HepG2 (cell line): ENCODE measurements around the gene PLA2G7. TPM values are rescaled to one million over a fixed set of nuclear protein-coding genes. Genes with fewer than 3 reads are reported as not detected.
A peak's percentile ranks its signal among the peaks of the same experiment; 100 is the strongest.

ENCODE experiments used
- ATAC-seq: fragments of 200-7000 bp; cut with Tn5 transposase; 3 replicates; pipeline ENCODE4 v1.9.1; 2020; ENCODE audit warnings: mild to moderate bottlenecking, moderate library complexity
- BruUV-seq: library from RNA; stranded (reverse); fragments of 400-500 nt; replicated peaks from 2 replicates; lab custom pipeline; 2021; lab: Mats Ljungman, UMichigan
- CTCF ChIA-PET: fragments of 300-600 bp; formaldehyde crosslinking; extraction: SDS; loops from one replicate; lab custom pipeline; 2021; ENCODE audit warnings: low total read pairs, inconsistent platforms, low intra/inter-chr PET ratio; lab: Yijun Ruan, JAX
- POLR2A ChIA-PET: fragments of 350-600 bp; sonication (Branson Sonifier 250); formaldehyde crosslinking; loops from one replicate; lab custom pipeline; 2020; ENCODE audit warnings: antibody characterized with exemption, inconsistent platforms; lab: Yijun Ruan, JAX
- DNase-seq: peaks from one replicate; pipeline ENCODE4 v3.0.0-alpha.2; 2015; ENCODE audit warnings: low spot score
- FAIRE-seq: peaks from 3 replicates; lab custom pipeline; 2011; peaks lifted over from hg19 to GRCh38; lab: Jason Lieb, UNC
- H2AFZ ChIP-seq: one replicate; pipeline ENCODE4 v1.6.1; 2011; ENCODE audit warnings: low read length, inconsistent platforms
- H3K27ac ChIP-seq: fragments of 300-600 bp; 3 replicates; pipeline ENCODE4 v1.8.0; 2011; ENCODE audit warnings: mixed run types, mild to moderate bottlenecking, mixed read lengths, low read length, inconsistent platforms; ENCODE audit not compliant: insufficient read depth; ENCODE audit errors: extremely low read length
- H3K27me3 ChIP-seq, 2 experiments: fragments of 200-600 bp in 1 of 2; 2 replicates in 1 of 2; 3 replicates in 1 of 2; pipeline versions ENCODE4 v1.6.0 to v1.8.0; 2011; ENCODE audit warnings: low read length in 2 of 2, mild to moderate bottlenecking in 2 of 2, moderate library complexity in 2 of 2, inconsistent platforms in 1 of 2; ENCODE audit not compliant: insufficient read depth in 2 of 2, control insufficient read depth in 1 of 2
- H3K36me3 ChIP-seq, 2 experiments: fragments of 200-600 bp in 1 of 2; replicated peaks in 1 of 2; 2 replicates in 1 of 2; 3 replicates in 1 of 2; pipeline versions ENCODE4 v1.5.1 to v1.8.0; 2011; ENCODE audit warnings: low read length in 2 of 2, inconsistent platforms in 1 of 2; ENCODE audit not compliant: insufficient read depth in 2 of 2, control insufficient read depth in 1 of 2
- H3K4me1 ChIP-seq: 2 replicates; pipeline ENCODE4 v1.5.1; 2012; ENCODE audit warnings: low read length, inconsistent platforms; ENCODE audit not compliant: insufficient read depth
- H3K4me2 ChIP-seq: 2 replicates; pipeline ENCODE4 v1.6.0; 2011; ENCODE audit warnings: low read depth, low read length, inconsistent platforms
- H3K4me3 ChIP-seq, 3 experiments: fragments of 200-600 bp in 1 of 3; sonication (generic), shearing (Covaris generic) in 1 of 3; replicated peaks in 1 of 3; 2 replicates each; pipeline ENCODE4 v1.5.1; 2011 to 2016; ENCODE audit warnings: low read length in 3 of 3, inconsistent platforms in 2 of 3, low read depth in 2 of 3, mild to moderate bottlenecking in 2 of 3, control low read depth in 1 of 3, mixed read lengths in 1 of 3; ENCODE audit not compliant: insufficient read depth in 1 of 3
- H3K79me2 ChIP-seq: one replicate; pipeline ENCODE4 v1.6.1; 2011; ENCODE audit warnings: low read length, inconsistent platforms; ENCODE audit not compliant: insufficient read depth
- H3K9ac ChIP-seq: 2 replicates; pipeline ENCODE4 v1.6.0; 2011; ENCODE audit warnings: mild to moderate bottlenecking, low read depth, low read length, inconsistent platforms; ENCODE audit not compliant: insufficient read depth
- H3K9me3 ChIP-seq: 2 replicates; pipeline ENCODE4 v1.5.1; 2012; ENCODE audit warnings: mild to moderate bottlenecking, low read length
- H4K20me1 ChIP-seq: 2 replicates; pipeline ENCODE4 v1.6.0; 2011; ENCODE audit warnings: inconsistent platforms, mild to moderate bottlenecking, low read length, moderate library complexity; ENCODE audit not compliant: insufficient read depth
- JDP2 ChIP-seq: sonication (generic); formaldehyde crosslinking; IDR thresholded peaks from 2 replicates; pipeline ENCODE4 v1.8.1; 2022; ENCODE audit warnings: missing genetic modification reagents, borderline replicate concordance
- MAFF ChIP-seq: IDR thresholded peaks from 2 replicates; pipeline ENCODE4 v1.6.1; 2011; ENCODE audit warnings: low read depth, low read length, improper control_type of control experiment
- MIXL1 ChIP-seq: IDR thresholded peaks from 2 replicates; pipeline ENCODE4 v1.6.1; 2016
- PHF8 ChIP-seq: sonication (generic); formaldehyde crosslinking; IDR thresholded peaks from 2 replicates; pipeline ENCODE4 v1.5.0; 2020; ENCODE audit warnings: missing genetic modification reagents
- SIX4 ChIP-seq: sonication (generic); formaldehyde crosslinking; IDR thresholded peaks from 2 replicates; pipeline ENCODE4 v1.4.0; 2020; ENCODE audit warnings: missing genetic modification reagents
- ZNF331 ChIP-seq: sonication (generic); formaldehyde crosslinking; IDR thresholded peaks from 2 replicates; pipeline ENCODE4 v1.4.0; 2020; ENCODE audit warnings: missing genetic modification reagents
- ZNF335 ChIP-seq: sonication (generic); formaldehyde crosslinking; IDR thresholded peaks from 2 replicates; pipeline ENCODE4 v1.4.0; 2020; ENCODE audit warnings: missing genetic modification reagents
- ZNF552 ChIP-seq: sonication (generic); formaldehyde crosslinking; IDR thresholded peaks from 2 replicates; pipeline ENCODE4 v1.9.0; 2022; ENCODE audit warnings: missing genetic modification reagents, mild to moderate bottlenecking, borderline replicate concordance
- ZNF75D ChIP-seq: sonication (generic); formaldehyde crosslinking; IDR thresholded peaks from 2 replicates; pipeline ENCODE4 v1.8.1; 2023; ENCODE audit warnings: missing genetic modification reagents, mild to moderate bottlenecking, borderline replicate concordance
- ZNF879 ChIP-seq: sonication (generic); formaldehyde crosslinking; IDR thresholded peaks from 2 replicates; pipeline ENCODE4 v1.8.1; 2023; ENCODE audit warnings: missing genetic modification reagents
- WGBS: methylation state at CpG from one replicate; pipeline ENCODE4 v1.1.6; 2017; ENCODE audit warnings: low lambda C conversion rate; 5-methylcytosine and 5-hydroxymethylcytosine counted together
- in situ Hi-C: cut with HindIII; loops from 2 replicates; pipeline ENCODE4 v1.10.0; 2017; ENCODE audit warnings: low pct_unique_long_range_greater_than_20kb; ENCODE audit not compliant: extremely low pct_ligation_motif_present
- intact Hi-C: fragments of 100-400 bp; cut with micrococcal nuclease; formaldehyde crosslinking; loops from one replicate; pipeline ENCODE4 v1.10.0; 2022; ENCODE audit not compliant: unreplicated experiment
- polyA plus RNA-seq, 8 experiments: library from polyadenylated mRNA; depleted of rRNA in 3 of 8; stranded (reverse) in 7 of 8; unstranded in 1 of 8; fragments of >200 nt; fragmentation: Illumina TruSeq in 4 of 8; extraction: Trizol in 4 of 8; gene quantifications; 2 replicates each; pipeline versions ENCODE4 v1.2.1 to v1.2.3, GENCODE V29; 2011 to 2016; ENCODE audit warnings: low read depth in 4 of 8, missing spikeins in 1 of 8, mixed read lengths in 1 of 8; ENCODE audit not compliant: insufficient read depth in 1 of 8
- total RNA-seq, 5 experiments: library from RNA; depleted of rRNA; stranded (reverse); fragments of >200 nt; fragmentation: Illumina TruSeq; extraction: Trizol; gene quantifications; 2 replicates each; pipeline ENCODE4 v1.2.3, GENCODE V29; 2016; ENCODE audit warnings: low read depth in 1 of 5

PLA2G7 gene
- total and polyA plus RNA-seq, 2 of the 13 experiments (the other 11 are each of a cell fraction or from before 2014, with no cell fraction given), result not detected

DNA sequence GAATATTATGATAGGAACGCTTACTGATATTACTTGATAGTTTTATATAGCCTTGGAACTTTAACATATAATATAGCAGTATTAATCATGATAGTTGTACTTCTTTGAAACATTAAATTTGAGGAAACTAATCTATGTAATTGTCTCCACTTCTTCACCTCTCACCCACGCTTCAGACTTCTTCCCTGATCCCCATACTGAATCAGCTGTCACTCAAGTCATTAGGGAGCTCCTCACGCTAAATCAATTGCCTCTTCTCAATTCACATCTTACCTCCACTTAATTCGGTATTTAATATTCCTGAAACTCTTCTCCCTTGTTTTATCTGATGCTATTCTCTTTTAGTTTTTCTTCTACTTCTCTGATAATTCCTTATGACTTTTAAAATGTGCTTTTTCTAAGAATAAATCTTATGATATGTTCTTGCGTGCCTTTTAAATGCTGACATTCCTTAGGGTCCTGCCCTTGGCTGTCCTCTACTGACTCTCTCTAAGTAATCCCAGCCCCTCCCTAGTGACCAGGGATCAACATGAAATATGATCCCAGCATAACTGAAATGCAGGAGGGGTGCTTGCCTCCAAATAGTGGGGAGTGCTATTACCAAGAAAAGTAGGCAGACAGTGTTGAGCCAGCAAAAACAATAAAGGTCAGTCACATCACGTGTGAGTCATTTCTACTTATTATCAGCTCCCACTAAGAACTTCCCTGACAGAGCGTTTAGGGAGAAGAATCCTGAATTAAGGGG lies 21.5 kb upstream of the PLA2G7 start:
- H3K9me3 ChIP-seq, result no peaks in the 10 kb centered on the region
- H3K4me2 ChIP-seq, result no peak overlapping the region
- ChIA-PET POLR2A (no interaction called here), CTCF (no interaction called here)
- DNase-seq, result no peak
- WGBS, result 19% methylated on average over 7 of the region's 7 CpGs
- H3K9ac ChIP-seq, result no peak overlapping the region
- FAIRE-seq, result no peak
- BruUV-seq, result no TSS peak
- no peaks in the 10 kb centered on the region for H3K36me3 ChIP-seq
- TF ChIP-seq SIX4 (CRISPR knock-in tag) (peak; percentile 50; the same call in 1 of the 2 replicates), ZNF75D (CRISPR knock-in tag) (no peak)
- no peak overlapping the region for H2AFZ ChIP-seq
- H4K20me1 ChIP-seq, result no peaks in the 10 kb centered on the region
- intact Hi-C loops (no loop called here), in situ Hi-C loops (no loop called here)
- H3K27me3 ChIP-seq, result peaks cover 0 to 6% of the 10 kb centered on the region in 2 experiments; a peak in 1 of 5 replicates
- H3K4me1 ChIP-seq, result no peaks in the 10 kb centered on the region
- no peak for ATAC-seq
- no peak overlapping the region for H3K4me3 ChIP-seq
- no peak overlapping the region for H3K27ac ChIP-seq
- no peaks in the 10 kb centered on the region for H3K79me2 ChIP-seq

DNA sequence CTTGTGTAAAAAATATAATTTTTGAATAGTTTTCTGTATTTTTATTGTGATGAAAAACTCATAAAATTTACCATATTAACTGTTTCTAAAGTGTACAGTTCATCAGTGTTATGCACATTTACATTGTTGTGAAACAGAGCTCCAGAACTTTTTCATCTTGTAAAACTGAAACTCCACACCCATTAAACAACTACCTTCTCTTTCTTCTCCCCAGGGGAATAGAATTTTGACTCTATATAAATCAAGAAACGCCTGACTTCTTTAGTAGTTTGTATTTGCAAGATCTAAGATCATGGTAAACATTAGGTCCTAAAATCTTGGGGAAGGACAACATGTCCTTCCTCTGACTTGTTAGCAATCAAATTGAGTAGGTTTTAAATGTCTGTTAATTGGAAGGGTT lies 20.7 kb upstream of the PLA2G7 start:
- H3K4me3 ChIP-seq, result no peak overlapping the region
- 0% methylated on average over 1 of the region's 1 CpG for WGBS
- FAIRE-seq, result no peak

More for the DNA sequence above, 20.7 kb upstream of the PLA2G7 start:
- Histone ChIP-seq H2AFZ (no peak overlapping the region), H3K27ac (no peak overlapping the region), H4K20me1 (no peaks in the 10 kb centered on the region), H3K79me2 (no peaks in the 10 kb centered on the region), H3K9ac (no peak overlapping the region), H3K27me3 (peaks cover 0 to 6% of the 10 kb centered on the region in 2 experiments; a peak in 1 of 5 replicates), H3K4me1 (no peaks in the 10 kb centered on the region), H3K9me3 (no peaks in the 10 kb centered on the region), H3K4me2 (no peak overlapping the region), H3K36me3 (no peaks in the 10 kb centered on the region)
- POLR2A ChIA-PET, result no interaction called here
- intact Hi-C loops (no loop called here), in situ Hi-C loops (no loop called here)
- CTCF ChIA-PET, result no interaction called here
- TF ChIP-seq MIXL1 (no peak), ZNF879 (CRISPR knock-in tag) (no peak), MAFF (no peak), ZNF331 (CRISPR knock-in tag) (no peak), ZNF552 (no peak), ZNF335 (no peak), PHF8 (CRISPR knock-in tag) (no peak), JDP2 (CRISPR knock-in tag) (no peak)
- BruUV-seq, result no TSS peak
- DNase-seq (no peak), ATAC-seq (no peak)
